Hepatic stellate cell (primary cell): ENCODE data around the gene CACNA1S.

Experiments used
- DNase-seq: peaks from one replicate; pipeline ENCODE4 v3.0.0; 2011; ENCODE audit warnings: low spot score

CACNA1S gene

GRCh38 chr1:201013991-201014815 lies 98.0 kb downstream of the CACNA1S start:
- DNase-seq = no peak

DNA sequence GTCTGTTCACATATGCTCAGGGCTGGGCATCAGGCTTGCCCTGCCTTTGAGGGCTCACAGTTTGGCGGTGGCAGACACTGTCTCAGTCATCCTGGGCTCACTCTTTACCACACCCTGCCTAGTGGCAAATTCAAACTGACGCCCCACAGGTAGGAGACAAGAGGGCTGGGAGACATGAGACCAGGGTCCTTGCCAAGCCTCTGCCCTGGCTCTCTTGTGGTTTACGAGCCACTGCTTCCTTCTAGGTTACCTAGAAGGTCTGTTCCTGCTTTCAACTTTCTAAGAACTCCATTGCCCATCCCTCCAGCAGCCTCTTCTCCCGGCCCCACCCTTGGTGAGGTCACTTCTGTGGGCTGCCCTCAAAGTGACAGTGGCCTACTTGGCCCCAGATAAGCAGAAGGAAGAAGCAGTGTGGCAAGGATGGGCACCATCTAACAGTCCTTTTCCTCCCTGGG lies 99.2 kb downstream of the CACNA1S start:
- DNase-seq = no peak

GRCh38 chr1:201011616-201012015 lies 100.6 kb downstream of the CACNA1S start:
- no peak for DNase-seq

- DNase-seq = no peak
Observed at GRCh38 chr1:201009962-201010645, 102.1 kb downstream of the CACNA1S start.

GRCh38 chr1:201008666-201009360 lies 103.4 kb downstream of the CACNA1S start:
- no peak for DNase-seq

DNA sequence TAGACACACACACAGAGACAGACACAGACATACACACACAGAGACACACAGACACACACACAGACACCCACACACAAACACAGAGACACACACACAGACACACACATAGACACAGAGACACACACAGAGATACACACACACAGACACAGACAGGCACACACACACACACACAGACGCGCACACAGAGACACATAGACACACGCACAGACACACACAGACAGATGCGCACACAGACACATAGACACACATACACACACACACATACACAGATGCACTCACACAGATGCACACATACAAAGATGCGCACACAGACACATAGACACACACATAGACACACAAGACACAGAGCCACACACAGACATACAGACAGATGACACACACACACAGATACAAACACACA lies 104.7 kb downstream of the CACNA1S start:
- no peak for DNase-seq

GRCh38 chr1:201006450-201006849 lies 105.8 kb downstream of the CACNA1S start:
- no peak for DNase-seq

- DNase-seq = no peak
Observed at GRCh38 chr1:201004732-201005131, 107.5 kb downstream of the CACNA1S start.

DNA sequence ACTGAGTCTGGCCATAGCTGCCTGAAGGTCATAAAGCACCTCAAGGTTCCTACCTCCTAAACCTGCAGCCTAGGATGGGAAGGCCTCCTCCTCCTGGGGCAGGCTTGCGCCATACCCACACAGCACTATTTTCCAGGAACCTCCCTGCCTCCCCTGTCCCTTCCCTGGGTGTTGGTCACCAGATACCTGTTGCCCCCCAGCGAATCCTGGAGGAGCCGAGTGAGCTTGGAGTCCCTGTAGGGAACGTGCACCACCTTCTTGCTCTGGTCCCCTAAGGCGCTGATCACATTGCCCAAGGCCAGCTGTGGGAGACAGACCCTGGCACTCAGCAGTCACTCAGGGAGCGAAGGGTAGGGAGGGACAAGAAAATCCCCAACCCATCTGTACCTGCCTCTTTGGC lies 108.1 kb downstream of the CACNA1S start:
- no peak for DNase-seq

GRCh38 chr1:201002510-201002909 lies 109.7 kb downstream of the CACNA1S start:
- no peak for DNase-seq

DNA sequence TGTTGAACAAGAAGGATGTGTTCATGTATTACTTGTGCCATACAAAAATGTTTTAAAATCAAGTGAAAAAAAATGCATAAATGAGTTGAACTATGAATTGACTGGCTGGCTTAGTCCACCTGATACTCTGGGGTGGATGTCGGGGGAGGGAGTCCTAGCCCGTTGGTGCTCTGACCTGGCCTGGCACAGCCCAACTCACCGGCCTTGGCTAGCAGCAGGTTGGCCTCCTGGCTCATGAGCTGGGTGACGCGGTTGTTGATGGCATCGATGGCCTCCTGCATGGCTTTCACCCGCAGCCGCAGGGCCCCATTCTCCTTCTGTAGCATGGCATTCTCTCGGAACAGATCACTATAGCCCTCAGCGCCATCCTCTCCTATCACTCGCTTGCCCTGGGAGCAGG lies 110.3 kb downstream of the CACNA1S start:
- no peak for DNase-seq

DNA sequence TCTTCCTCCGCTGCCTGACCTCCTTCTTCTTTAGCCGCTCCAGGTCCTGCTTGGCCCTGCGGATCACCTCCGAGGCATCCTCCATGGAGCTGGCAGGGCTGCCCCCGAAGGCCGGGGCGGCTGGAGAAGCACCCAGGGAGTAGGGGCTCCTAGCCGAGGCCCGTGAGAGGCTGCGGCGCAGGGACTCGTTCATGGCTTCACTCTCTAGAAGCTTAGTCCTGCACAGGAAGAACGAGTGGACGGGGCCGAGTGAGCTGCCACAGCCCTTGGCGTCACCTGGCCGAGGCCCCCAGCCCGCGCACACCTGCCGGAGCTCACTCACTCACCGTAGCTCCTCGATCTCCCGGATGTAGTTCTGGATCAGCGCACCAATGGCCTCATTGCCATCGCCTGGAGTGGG lies 111.8 kb downstream of the CACNA1S start:
- DNase-seq = no peak

DNA sequence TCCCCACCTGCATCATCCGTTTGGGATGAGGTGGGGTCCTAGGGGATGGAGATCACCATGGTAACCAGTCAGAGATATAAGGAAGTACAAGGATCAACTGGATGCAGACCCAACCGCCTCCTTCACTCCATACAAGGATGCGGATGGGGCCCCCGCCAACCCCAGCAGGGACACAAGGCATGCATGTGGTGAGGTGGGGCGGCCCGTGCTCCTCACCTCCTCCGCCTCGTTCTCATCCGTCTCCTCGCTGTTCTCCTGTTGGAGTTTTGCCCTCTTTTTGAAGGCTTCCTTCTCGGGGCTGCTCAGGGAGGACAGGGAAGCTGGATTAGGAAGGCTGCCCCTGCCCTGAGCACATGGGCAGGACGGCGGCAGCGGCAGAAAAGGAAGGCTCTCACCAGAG lies 112.6 kb downstream of the CACNA1S start:
- DNase-seq = no peak

- DNase-seq = no peak
Observed at GRCh38 chr1:200998323-200998722, 113.9 kb downstream of the CACNA1S start.

- no peak for DNase-seq
Observed at GRCh38 chr1:200992382-200993048, 119.7 kb downstream of the CACNA1S start.

DNA sequence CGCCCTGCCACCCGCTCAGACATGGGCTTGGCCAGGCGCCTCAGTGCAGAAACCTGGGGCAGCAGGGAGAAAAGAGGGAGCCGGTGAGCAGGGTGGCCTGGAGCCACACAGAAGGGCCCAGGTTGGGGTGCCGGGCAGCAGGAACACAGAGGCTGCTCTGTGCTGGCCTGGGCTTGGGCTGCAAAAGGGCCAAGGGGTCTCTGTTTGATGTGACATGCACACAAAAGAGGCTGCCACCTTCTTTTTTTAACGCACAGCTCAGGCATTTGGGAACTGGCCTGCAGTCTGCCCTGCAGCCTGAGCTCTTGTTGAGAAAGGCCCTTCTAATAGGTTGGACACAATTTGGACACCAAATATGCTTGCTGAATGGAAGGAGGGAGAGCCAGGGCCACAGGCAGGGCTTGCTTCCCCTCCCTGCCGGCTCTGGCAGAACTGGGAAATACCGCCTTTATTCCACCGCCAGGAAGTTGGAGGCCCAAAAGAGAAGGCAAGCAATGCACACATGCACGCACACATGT lies 121.1 kb downstream of the CACNA1S start:
- no peak for DNase-seq

DNA sequence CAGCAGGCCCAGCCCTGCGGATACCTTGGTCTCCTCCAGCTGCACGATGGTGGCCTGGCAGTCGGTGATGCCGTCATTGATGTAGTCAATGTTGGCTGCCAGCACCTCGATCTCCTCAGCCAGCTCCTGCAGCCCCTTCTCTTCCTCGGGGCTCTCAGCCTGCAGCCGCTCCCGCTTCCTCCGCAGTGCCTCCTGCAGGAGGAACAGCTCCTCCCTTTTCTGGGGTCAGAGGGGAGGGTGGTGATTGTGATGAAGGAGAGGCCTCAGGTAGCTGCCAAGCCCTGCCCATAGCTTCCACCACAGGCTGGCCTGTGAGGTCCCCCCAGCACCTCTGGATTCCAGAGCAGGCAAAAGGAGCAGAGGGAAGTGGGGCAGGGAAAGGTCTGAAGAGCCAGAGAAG lies 122.1 kb downstream of the CACNA1S start:
- no peak for DNase-seq
